WTC11 (cell line): ENCODE data around the gene TMEM238L.

ENCODE experiments used
- CREM ChIP-seq: sonication (generic); formaldehyde crosslinking; IDR thresholded peaks from 2 replicates; pipeline ENCODE4 v1.8.1; 2022; ENCODE audit warnings: mild to moderate bottlenecking, missing genetic modification reagents, moderate library complexity
- CTCF ChIP-seq: fragments of 200-600 bp; IDR thresholded peaks from 2 replicates; pipeline ENCODE4 v1.8.0; 2022; ENCODE audit warnings: antibody characterized with exemption
- EMX1 ChIP-seq: fragments of 250-450 bp; sonication (Bioruptor Pico); IDR thresholded peaks from 2 replicates; pipeline ENCODE4 v1.8.0; 2021; ENCODE audit warnings: mild to moderate bottlenecking
- ETV6 ChIP-seq: sonication (generic); formaldehyde crosslinking; IDR thresholded peaks from 2 replicates; pipeline ENCODE4 v1.8.1; 2022; ENCODE audit warnings: mild to moderate bottlenecking, missing genetic modification reagents
- FOXP4 ChIP-seq: sonication (generic); formaldehyde crosslinking; IDR thresholded peaks from 2 replicates; pipeline ENCODE4 v1.8.0; 2022; ENCODE audit warnings: mild to moderate bottlenecking, missing genetic modification reagents
- IRF2 ChIP-seq: sonication (generic); formaldehyde crosslinking; IDR thresholded peaks from 2 replicates; pipeline ENCODE4 v1.8.0; 2022; ENCODE audit warnings: low read depth, missing genetic modification reagents, borderline replicate concordance
- KAT7 ChIP-seq: sonication (generic); formaldehyde crosslinking; IDR thresholded peaks from 2 replicates; pipeline ENCODE4 v1.8.1; 2023; ENCODE audit warnings: missing genetic modification reagents, mild to moderate bottlenecking, borderline replicate concordance
- MAX ChIP-seq: sonication (generic); formaldehyde crosslinking; IDR thresholded peaks from 2 replicates; pipeline ENCODE4 v1.8.0; 2022; ENCODE audit warnings: mild to moderate bottlenecking, missing genetic modification reagents
- NR3C1 ChIP-seq: sonication (generic); formaldehyde crosslinking; conservative IDR thresholded peaks from 2 replicates; pipeline ENCODE4 v1.8.1; 2023; ENCODE audit warnings: low read depth, mild to moderate bottlenecking, missing genetic modification reagents
- USF1 ChIP-seq: sonication (generic); formaldehyde crosslinking; IDR thresholded peaks from 2 replicates; pipeline ENCODE4 v1.8.0; 2022; ENCODE audit warnings: mild to moderate bottlenecking, missing genetic modification reagents
- ZNF121 ChIP-seq: sonication (generic); formaldehyde crosslinking; IDR thresholded peaks from 2 replicates; pipeline ENCODE4 v1.8.0; 2023; ENCODE audit warnings: missing genetic modification reagents

- TF ChIP-seq MAX (CRISPR knock-in tag) (no peak), CTCF (no peak), ETV6 (no peak), IRF2 (CRISPR knock-in tag) (no peak), CREM (CRISPR knock-in tag) (no peak), ZNF121 (CRISPR knock-in tag) (no peak), FOXP4 (CRISPR knock-in tag) (no peak), EMX1 (CRISPR knock-in tag) (no peak), USF1 (CRISPR knock-in tag) (no peak), KAT7 (CRISPR knock-in tag) (no peak), NR3C1 (CRISPR knock-in tag) (no peak)
These were observed 27.8 kb upstream of the TMEM238L start for GRCh38 chr17:10831696-10832095.
